NB4 (cell line): ENCODE data around the gene RHBDD1.

Source experiments
- MYC ChIP-seq: IDR thresholded peaks from 2 replicates; pipeline ENCODE4 v1.6.1; 2011; ENCODE audit warnings: low read depth, low read length
- POLR2A ChIP-seq: IDR thresholded peaks from 2 replicates; pipeline ENCODE4 v1.6.1; 2011; ENCODE audit warnings: mild to moderate bottlenecking; ENCODE audit not compliant: insufficient read length; ENCODE audit errors: extremely low read depth
- TF ChIP-seq, protein P1 (sequence below): IDR thresholded peaks from one replicate; pipeline ENCODE4 v1.5.1; 2012; ENCODE audit warnings: low read depth, low read length
- TF ChIP-seq, protein P2 (sequence below): IDR thresholded peaks from 2 replicates; pipeline ENCODE4 v1.6.1; 2011; ENCODE audit warnings: low read depth, low read length

DNA sequence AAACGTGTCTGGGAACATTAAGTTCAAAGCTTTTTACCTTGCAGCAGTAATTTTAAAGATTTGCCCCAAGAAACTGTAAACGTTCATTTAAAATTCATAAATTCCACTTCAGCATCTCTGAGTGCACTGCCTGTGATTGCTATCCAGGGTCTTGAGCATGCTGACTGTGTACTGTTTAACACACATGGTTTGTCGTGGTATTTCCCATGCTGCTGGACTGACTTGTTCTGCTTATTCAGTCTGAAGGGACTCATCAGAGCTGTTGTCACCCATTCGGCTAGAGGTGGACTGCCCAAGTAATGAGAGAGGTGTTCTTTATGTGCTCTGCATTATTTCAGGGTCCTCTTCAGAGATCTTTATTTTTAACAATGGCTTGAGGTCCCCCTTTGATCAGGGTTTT, 53.1 kb downstream of the RHBDD1 start:
- TF ChIP-seq, protein P1, sequence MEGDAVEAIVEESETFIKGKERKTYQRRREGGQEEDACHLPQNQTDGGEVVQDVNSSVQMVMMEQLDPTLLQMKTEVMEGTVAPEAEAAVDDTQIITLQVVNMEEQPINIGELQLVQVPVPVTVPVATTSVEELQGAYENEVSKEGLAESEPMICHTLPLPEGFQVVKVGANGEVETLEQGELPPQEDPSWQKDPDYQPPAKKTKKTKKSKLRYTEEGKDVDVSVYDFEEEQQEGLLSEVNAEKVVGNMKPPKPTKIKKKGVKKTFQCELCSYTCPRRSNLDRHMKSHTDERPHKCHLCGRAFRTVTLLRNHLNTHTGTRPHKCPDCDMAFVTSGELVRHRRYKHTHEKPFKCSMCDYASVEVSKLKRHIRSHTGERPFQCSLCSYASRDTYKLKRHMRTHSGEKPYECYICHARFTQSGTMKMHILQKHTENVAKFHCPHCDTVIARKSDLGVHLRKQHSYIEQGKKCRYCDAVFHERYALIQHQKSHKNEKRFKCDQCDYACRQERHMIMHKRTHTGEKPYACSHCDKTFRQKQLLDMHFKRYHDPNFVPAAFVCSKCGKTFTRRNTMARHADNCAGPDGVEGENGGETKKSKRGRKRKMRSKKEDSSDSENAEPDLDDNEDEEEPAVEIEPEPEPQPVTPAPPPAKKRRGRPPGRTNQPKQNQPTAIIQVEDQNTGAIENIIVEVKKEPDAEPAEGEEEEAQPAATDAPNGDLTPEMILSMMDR = no peak
- TF ChIP-seq, protein P2, sequence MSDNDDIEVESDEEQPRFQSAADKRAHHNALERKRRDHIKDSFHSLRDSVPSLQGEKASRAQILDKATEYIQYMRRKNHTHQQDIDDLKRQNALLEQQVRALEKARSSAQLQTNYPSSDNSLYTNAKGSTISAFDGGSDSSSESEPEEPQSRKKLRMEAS = no peak
- TF ChIP-seq POLR2A (no peak), MYC (no peak)
